ENCODE data around the gene CDC14A.
"Not testable (repeated sequence)": the region's sequence is repeated elsewhere in the genome, so short reads cannot be mapped to it uniquely, and the experiment has no call there.

The CDC14A gene

GRCh38 chr1:100352267-100353070, at the start of gene CDC14A:
Gene CDC14A (plus strand): TSS chr1:100352506. CDS start chr1:100352955, 449 bp downstream.
- peak; percentile 70 to 86 for DNase-seq (ENCODE audit: low read depth in 2 of 2)

GRCh38 chr1:100302739-100303138, 49.6 kb upstream of the CDC14A start:
- no peak for DNase-seq (ENCODE audit: low read depth in 2 of 2)

GRCh38 chr1:100304227-100304626, 48.1 kb upstream of the CDC14A start:
- DNase-seq (ENCODE audit: low read depth in 2 of 2), result no peak

- DNase-seq (ENCODE audit: low read depth in 2 of 2), result no peak
Observed at GRCh38 chr1:100304921-100305320, 47.4 kb upstream of the CDC14A start.

- no peak for DNase-seq (ENCODE audit: low read depth in 2 of 2)
Observed at GRCh38 chr1:100305954-100306353, 46.4 kb upstream of the CDC14A start.

GRCh38 chr1:100306735-100307313, 45.5 kb upstream of the CDC14A start:
- DNase-seq (ENCODE audit: low read depth in 2 of 2), result no peak

GRCh38 chr1:100308777-100309176, 43.5 kb upstream of the CDC14A start:
- no peak for DNase-seq (ENCODE audit: low read depth in 2 of 2)

GRCh38 chr1:100309863-100310262, 42.4 kb upstream of the CDC14A start:
- no peak for DNase-seq (ENCODE audit: low read depth in 2 of 2)

GRCh38 chr1:100313382-100313781, 38.9 kb upstream of the CDC14A start:
- DNase-seq (ENCODE audit: low read depth in 2 of 2), result no peak

- DNase-seq (ENCODE audit: low read depth in 2 of 2), result no peak
Observed at GRCh38 chr1:100316622-100317021, 35.7 kb upstream of the CDC14A start.

- no peak for DNase-seq (ENCODE audit: low read depth in 2 of 2)
Observed at GRCh38 chr1:100320311-100321099, 31.8 kb upstream of the CDC14A start.

- no peak for DNase-seq (ENCODE audit: low read depth in 2 of 2)
Observed at GRCh38 chr1:100321100-100321493, 31.2 kb upstream of the CDC14A start.

- no peak for DNase-seq (ENCODE audit: low read depth in 2 of 2)
Observed at GRCh38 chr1:100321506-100321905, 30.8 kb upstream of the CDC14A start.

GRCh38 chr1:100322436-100323211, 29.7 kb upstream of the CDC14A start:
- DNase-seq (ENCODE audit: low read depth in 2 of 2), result no peak

- no peak for DNase-seq (ENCODE audit: low read depth in 2 of 2)
Observed at GRCh38 chr1:100323419-100324106, 28.7 kb upstream of the CDC14A start.

- no peak for DNase-seq (ENCODE audit: low read depth in 2 of 2)
Observed at GRCh38 chr1:100325415-100326324, 26.6 kb upstream of the CDC14A start.

- DNase-seq (ENCODE audit: low read depth in 2 of 2), result not testable (repeated sequence)
Observed at GRCh38 chr1:100326325-100326670, 26.0 kb upstream of the CDC14A start.

GRCh38 chr1:100328133-100328532, 24.2 kb upstream of the CDC14A start:
- no peak for DNase-seq (ENCODE audit: low read depth in 2 of 2)

- not testable (repeated sequence) for DNase-seq (ENCODE audit: low read depth in 2 of 2)
Observed at GRCh38 chr1:100331146-100331545, 21.2 kb upstream of the CDC14A start.

GRCh38 chr1:100332331-100332730, 20.0 kb upstream of the CDC14A start:
- DNase-seq (ENCODE audit: low read depth in 2 of 2), result no peak

Measured in stimulated activated CD4-positive, alpha-beta T cell treated with anti-CD3 and anti-CD28 coated beads, Interleukin-12 subunit alpha, Interleukin-12 subunit beta, amount 100 ng/mL, for 24 hours (primary cell).